Mesothelial cell of epicardium (in vitro differentiated cells): Measurements from ENCODE around the gene KRTAP4-3. TPM values are rescaled to one million over a fixed set of nuclear protein-coding genes. Genes with fewer than 3 reads are reported as not detected.
"Not testable (repeated sequence)": the region's sequence is repeated elsewhere in the genome, so short reads cannot be mapped to it uniquely, and the experiment has no call there.

Experiments used
- DNase-seq, 2 experiments: peaks; one replicate each; pipeline ENCODE4 v3.0.0; 2021; ENCODE audit warnings: low spot score in 2 of 2; ENCODE audit not compliant: unreplicated experiment in 2 of 2
- H3K27ac Mint-ChIP-seq: 2 replicates; pipeline ENCODE4 v1.8.0; 2021; ENCODE audit warnings: mixed read lengths
- H3K27me3 Mint-ChIP-seq: 2 replicates; pipeline ENCODE4 v1.8.0; 2021; ENCODE audit warnings: low read depth, mixed read lengths
- H3K36me3 Mint-ChIP-seq: 2 replicates; pipeline ENCODE4 v1.8.0; 2021; ENCODE audit warnings: mixed read lengths
- H3K4me1 Mint-ChIP-seq: 2 replicates; pipeline ENCODE4 v1.8.0; 2021; ENCODE audit warnings: mixed read lengths
- H3K4me3 Mint-ChIP-seq: 2 replicates; pipeline ENCODE4 v1.8.0; 2021; ENCODE audit warnings: mild to moderate bottlenecking, moderate library complexity, mixed read lengths
- H3K9me3 Mint-ChIP-seq: 2 replicates; pipeline ENCODE4 v1.8.0; 2021; ENCODE audit warnings: mixed read lengths
- total RNA-seq: library from RNA; stranded (reverse); gene quantifications from 3 replicates; pipeline ENCODE4 v1.2.1, GENCODE V29; 2021
- TF ChIP-seq, protein P1 (sequence below): fragments of 200-600 bp; sonication (generic); IDR thresholded peaks from one replicate; pipeline ENCODE4 v1.5.0; 2021; ENCODE audit warnings: antibody characterized with exemption; ENCODE audit not compliant: unreplicated experiment

KRTAP4-3 gene
- total RNA-seq, 1 donor from 2014 or later = not detected

DNA sequence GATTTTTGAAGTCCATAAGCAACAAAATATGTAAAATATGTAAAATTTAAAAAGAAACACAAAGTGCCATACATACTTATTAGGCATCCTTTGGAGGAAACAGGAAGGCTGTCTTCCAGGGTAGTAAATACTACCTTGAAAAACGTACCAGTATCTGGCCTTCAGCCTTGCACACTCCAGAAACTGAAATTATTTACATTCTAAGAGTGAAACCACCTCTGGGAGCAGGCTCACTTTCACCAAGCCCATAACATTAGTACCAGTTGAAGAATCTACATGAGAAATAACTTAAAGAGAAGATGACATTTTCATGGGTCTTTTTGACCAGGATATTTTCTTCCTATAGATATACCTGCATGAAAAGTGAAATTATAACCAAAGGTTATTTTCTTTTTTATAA, 28.0 kb upstream of the KRTAP4-3 start:
- TF ChIP-seq, protein P1, sequence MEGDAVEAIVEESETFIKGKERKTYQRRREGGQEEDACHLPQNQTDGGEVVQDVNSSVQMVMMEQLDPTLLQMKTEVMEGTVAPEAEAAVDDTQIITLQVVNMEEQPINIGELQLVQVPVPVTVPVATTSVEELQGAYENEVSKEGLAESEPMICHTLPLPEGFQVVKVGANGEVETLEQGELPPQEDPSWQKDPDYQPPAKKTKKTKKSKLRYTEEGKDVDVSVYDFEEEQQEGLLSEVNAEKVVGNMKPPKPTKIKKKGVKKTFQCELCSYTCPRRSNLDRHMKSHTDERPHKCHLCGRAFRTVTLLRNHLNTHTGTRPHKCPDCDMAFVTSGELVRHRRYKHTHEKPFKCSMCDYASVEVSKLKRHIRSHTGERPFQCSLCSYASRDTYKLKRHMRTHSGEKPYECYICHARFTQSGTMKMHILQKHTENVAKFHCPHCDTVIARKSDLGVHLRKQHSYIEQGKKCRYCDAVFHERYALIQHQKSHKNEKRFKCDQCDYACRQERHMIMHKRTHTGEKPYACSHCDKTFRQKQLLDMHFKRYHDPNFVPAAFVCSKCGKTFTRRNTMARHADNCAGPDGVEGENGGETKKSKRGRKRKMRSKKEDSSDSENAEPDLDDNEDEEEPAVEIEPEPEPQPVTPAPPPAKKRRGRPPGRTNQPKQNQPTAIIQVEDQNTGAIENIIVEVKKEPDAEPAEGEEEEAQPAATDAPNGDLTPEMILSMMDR = no peak
- peaks cover 2% of the 10 kb centered on the region for H3K27me3 Mint-ChIP-seq
- no peaks in the 10 kb centered on the region for H3K4me1 Mint-ChIP-seq
- peaks cover 19% of the 10 kb centered on the region for H3K9me3 Mint-ChIP-seq
- H3K27ac Mint-ChIP-seq = no peak overlapping the region
- peaks cover 4% of the 10 kb centered on the region for H3K36me3 Mint-ChIP-seq
- no peak overlapping the region for H3K4me3 Mint-ChIP-seq
- DNase-seq = no peak

DNA sequence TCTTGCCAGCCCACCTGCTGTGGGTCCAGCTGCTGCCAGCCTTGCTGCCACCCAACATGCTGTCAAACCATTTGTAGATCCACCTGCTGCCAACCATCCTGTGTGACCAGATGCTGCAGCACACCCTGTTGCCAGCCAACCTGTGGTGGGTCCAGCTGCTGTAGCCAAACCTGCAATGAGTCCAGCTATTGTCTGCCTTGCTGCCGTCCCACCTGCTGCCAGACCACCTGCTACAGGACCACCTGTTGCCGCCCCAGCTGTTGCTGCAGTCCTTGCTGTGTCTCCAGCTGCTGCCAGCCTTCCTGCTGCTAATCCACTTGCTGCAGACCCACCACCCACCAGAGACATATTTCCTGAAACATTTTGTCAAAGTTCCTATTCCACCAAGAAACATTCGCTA, 22.3 kb upstream of the KRTAP4-3 start:
- TF ChIP-seq, protein P1 = no peak
- no peak for DNase-seq
- H3K27ac Mint-ChIP-seq = no peak overlapping the region
- H3K36me3 Mint-ChIP-seq = no peaks in the 10 kb centered on the region
- H3K4me1 Mint-ChIP-seq = no peaks in the 10 kb centered on the region
- peaks cover 11% of the 10 kb centered on the region for H3K9me3 Mint-ChIP-seq
- no peak overlapping the region for H3K4me3 Mint-ChIP-seq
- H3K27me3 Mint-ChIP-seq = peaks cover 10% of the 10 kb centered on the region

DNA sequence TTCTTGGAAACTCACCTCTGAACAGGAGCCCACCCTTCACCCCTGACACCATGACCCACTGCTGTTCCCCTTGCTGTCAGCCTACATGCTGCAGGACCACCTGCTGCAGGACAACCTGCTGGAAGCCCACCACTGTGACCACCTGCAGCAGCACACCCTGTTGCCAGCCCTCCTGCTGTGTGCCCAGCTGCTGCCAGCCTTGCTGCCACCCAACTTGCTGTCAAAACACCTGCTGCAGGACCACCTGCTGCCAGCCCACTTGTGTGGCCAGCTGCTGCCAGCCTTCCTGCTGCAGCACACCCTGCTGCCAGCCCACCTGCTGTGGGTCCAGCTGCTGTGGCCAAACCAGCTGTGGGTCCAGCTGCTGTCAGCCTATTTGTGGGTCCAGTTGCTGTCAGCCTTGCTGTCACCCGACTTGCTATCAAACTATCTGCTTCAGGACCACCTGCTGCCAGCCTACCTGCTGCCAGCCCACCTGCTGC, 21.9 kb upstream of the KRTAP4-3 start, which contains the start of gene KRTAP9-1:
Gene KRTAP9-1 (plus strand): TSS at position 51 of the 482 bp plus-strand sequence. CDS start 0 bp downstream, at position 51.
- Mint-ChIP-seq H3K27me3 (peaks cover 10% of the 10 kb centered on the region), H3K9me3 (peaks cover 11% of the 10 kb centered on the region)
- not testable (repeated sequence) for DNase-seq, H3K27ac Mint-ChIP-seq, H3K4me1 Mint-ChIP-seq, H3K36me3 Mint-ChIP-seq, H3K4me3 Mint-ChIP-seq

DNA sequence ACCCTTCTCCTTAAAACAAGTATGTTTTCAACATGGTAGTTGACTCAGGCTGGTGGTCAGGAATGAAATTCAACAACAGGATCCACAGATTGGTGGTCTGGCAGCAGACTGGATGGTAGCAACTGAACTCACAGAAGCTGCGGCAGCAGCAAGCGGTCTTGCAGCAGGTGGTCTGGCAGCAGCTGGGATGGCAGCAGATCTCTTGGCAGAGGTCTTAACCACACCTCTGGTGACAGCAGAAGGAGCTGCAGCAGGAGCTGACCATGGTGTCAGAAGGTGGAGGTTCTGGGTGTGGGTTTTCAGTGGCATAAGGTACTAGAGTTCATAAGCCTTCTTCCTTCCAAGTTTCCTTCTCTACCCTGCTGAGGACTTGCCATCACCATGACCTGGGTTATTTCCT, 18.9 kb upstream of the KRTAP4-3 start:
- Mint-ChIP-seq H3K4me1 (peaks cover 2% of the 10 kb centered on the region), H3K27ac (no peak overlapping the region), H3K9me3 (peaks cover 4% of the 10 kb centered on the region)

DNA sequence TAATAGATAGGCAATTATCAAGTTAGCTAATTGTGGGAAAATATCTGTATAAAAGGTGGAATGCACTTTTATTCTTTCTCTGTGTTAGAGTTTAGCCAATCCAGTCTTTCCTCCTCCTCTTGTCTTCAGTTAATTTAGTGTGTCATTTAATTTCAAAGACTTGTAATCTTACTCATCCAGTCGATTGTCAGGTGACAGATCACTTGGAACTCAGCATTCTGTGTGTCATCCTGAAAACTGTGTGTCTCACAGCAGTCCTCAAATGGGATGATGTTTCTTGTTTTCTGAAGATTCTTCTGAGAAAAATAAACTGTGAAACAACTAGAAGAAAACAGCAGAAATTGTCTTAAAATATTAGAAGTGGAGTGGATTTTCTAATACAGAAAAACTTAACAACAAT, 17.0 kb upstream of the KRTAP4-3 start:
- peaks cover 2% of the 10 kb centered on the region for H3K4me1 Mint-ChIP-seq
- peaks cover 4% of the 10 kb centered on the region for H3K9me3 Mint-ChIP-seq
- H3K4me3 Mint-ChIP-seq = no peak overlapping the region
- TF ChIP-seq, protein P1 = no peak
- no peak for DNase-seq
- H3K27ac Mint-ChIP-seq = no peak overlapping the region
- no peaks in the 10 kb centered on the region for H3K36me3 Mint-ChIP-seq
- H3K27me3 Mint-ChIP-seq = peaks cover 5% of the 10 kb centered on the region

More for the DNA sequence above, 18.9 kb upstream of the KRTAP4-3 start:
- TF ChIP-seq, protein P1 = no peak
- Mint-ChIP-seq H3K27me3 (peaks cover 12% of the 10 kb centered on the region), H3K36me3 (no peaks in the 10 kb centered on the region), H3K4me3 (no peak overlapping the region)
- no peak for DNase-seq

DNA sequence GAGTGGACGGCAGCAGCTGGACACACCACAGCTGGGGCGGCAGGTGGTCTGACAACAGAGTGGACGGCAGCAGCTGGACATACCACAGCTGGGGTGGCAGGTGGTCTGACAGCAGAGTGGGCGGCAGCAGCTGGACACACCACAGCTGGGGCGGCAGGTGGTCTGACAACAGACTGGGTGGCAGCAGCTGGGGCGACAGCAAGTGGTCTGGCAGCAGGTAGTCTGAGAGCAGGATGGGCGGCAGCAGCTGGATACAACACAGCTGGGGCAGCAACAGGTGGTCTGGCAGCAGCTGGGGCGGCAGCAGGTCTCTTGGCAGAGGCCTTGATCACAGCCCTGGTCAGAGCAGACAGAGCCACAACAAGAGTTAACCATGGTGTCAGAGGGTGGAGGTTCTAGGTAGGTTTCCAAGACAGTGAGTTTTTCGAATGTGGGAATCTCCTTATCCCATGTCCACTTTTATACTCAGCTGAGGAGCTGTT, 16.5 kb upstream of the KRTAP4-3 start, which contains the start of gene KRTAP4-1:
Gene KRTAP4-1 (minus strand): TSS at position 432 of the 482 bp plus-strand sequence. CDS start 57 bp downstream, at position 375.
- peaks cover 5% of the 10 kb centered on the region for H3K27me3 Mint-ChIP-seq

More for the DNA sequence above, 16.5 kb upstream of the KRTAP4-3 start, which contains the start of gene KRTAP4-1:
- no peak for DNase-seq
- Mint-ChIP-seq H3K4me3 (no peak within 1 kb of the TSS), H3K27ac (no peak within 1 kb of the TSS), H3K36me3 (no peaks in the 10 kb centered on the region), H3K9me3 (peaks cover 4% of the 10 kb centered on the region), H3K4me1 (peaks cover 2% of the 10 kb centered on the region)
- TF ChIP-seq, protein P1 = no peak
